ENCODE measurements around the gene PAK5. TPM values are rescaled to one million over a fixed set of nuclear protein-coding genes. Genes with fewer than 3 reads are reported as not detected.

Gene PAK5
- total RNA-seq, 1 experiment from 2014 or later = not detected

- H3K9me3 ChIP-seq (ENCODE audit: low read length) = no peaks in the 10 kb centered on the region
- POLR2A ChIA-PET (ENCODE audit: unreplicated experiment) = interaction anchor here (0.6 kb wide), 1 partner anchor 19 kb away, joined by 4 read pairs; no protein-coding TSS in a partner anchor
- H3K27ac ChIP-seq (ENCODE audit: low read length) = no peak overlapping the region
- peak; percentile 89 for DNase-seq
- peaks cover 12% of the 10 kb centered on the region; the same call in 1 of the 2 replicates for H3K27me3 ChIP-seq (ENCODE audit: low read length)
- H2AFZ ChIP-seq (ENCODE audit: low read length) = peak overlapping the region; percentile 65
- no TSS peak for BruUV-seq (replicated peaks)
- no peak overlapping the region for H3K9ac ChIP-seq (ENCODE audit: low read length)
- TF ChIP-seq EZH2 (IDR thresholded peaks at IDR 0.05; ENCODE audit: low read length, unreplicated experiment) (no peak), EZH2phosphoT487 (IDR thresholded peaks at IDR 0.05; ENCODE audit: borderline replicate concordance, low read length) (no peak), CTCF (conservative IDR thresholded peaks at IDR 0.05; ENCODE audit: low read depth, low read length) (peak; percentile 97)
- H3K4me1 ChIP-seq (ENCODE audit: insufficient read depth, low read length) = no peaks in the 10 kb centered on the region; the same call in 1 of the 2 replicates
- H4K20me1 ChIP-seq (ENCODE audit: low read length) = no peaks in the 10 kb centered on the region
- peak overlapping the region; percentile 63 for H3K4me2 ChIP-seq (ENCODE audit: low read length)
- peak overlapping the region; percentile 28 for H3K4me3 ChIP-seq (ENCODE audit: low read length)
- H3K79me2 ChIP-seq (ENCODE audit: low read length) = no peaks in the 10 kb centered on the region
- CTCF ChIA-PET = interaction anchor here (0.5 to 2.3 kb wide), 14 partner anchors 209 to 819 kb away, joined by 3 to 25 read pairs (median 6); partner anchors contain the start of gene ANKEF1
- H3F3A ChIP-seq (ENCODE audit: low read length, unreplicated experiment) = no peaks in the 10 kb centered on the region
- no peaks in the 10 kb centered on the region for H3K9me2 ChIP-seq (replicated peaks; ENCODE audit: low read length)
- H3K36me3 ChIP-seq (ENCODE audit: low read depth, low read length) = no peaks in the 10 kb centered on the region
- intact Hi-C loops (cut with micrococcal nuclease) = loop anchor here (1.0 to 10.0 kb wide), 6 partner anchors 350 to 1925 kb away; no protein-coding TSS in a partner anchor
- ATAC-seq = peak; percentile 74
Observed at GRCh38 chr20:9616833-9617461, 221.9 kb downstream of the PAK5 start.

GRCh38 chr20:9616455-9616805 lies 222.4 kb downstream of the PAK5 start:
- BruUV-seq (replicated peaks) = no TSS peak
- Histone ChIP-seq H3K79me2 (ENCODE audit: low read length) (no peaks in the 10 kb centered on the region), H3K9me2 (replicated peaks; ENCODE audit: low read length) (no peaks in the 10 kb centered on the region), H3F3A (ENCODE audit: low read length, unreplicated experiment) (no peaks in the 10 kb centered on the region), H3K9ac (ENCODE audit: low read length) (no peak overlapping the region), H3K4me1 (ENCODE audit: insufficient read depth, low read length) (no peaks in the 10 kb centered on the region; the same call in 1 of the 2 replicates), H3K9me3 (ENCODE audit: low read length) (no peaks in the 10 kb centered on the region), H2AFZ (ENCODE audit: low read length) (no peak overlapping the region), H3K4me2 (ENCODE audit: low read length) (no peak overlapping the region), H4K20me1 (ENCODE audit: low read length) (no peaks in the 10 kb centered on the region), H3K36me3 (ENCODE audit: low read depth, low read length) (no peaks in the 10 kb centered on the region), H3K27me3 (ENCODE audit: low read length) (peaks cover 12% of the 10 kb centered on the region; the same call in 1 of the 2 replicates), H3K27ac (ENCODE audit: low read length) (no peak overlapping the region), H3K4me3 (ENCODE audit: low read length) (no peak overlapping the region)
- DNase-seq = no peak
- TF ChIP-seq CTCF (conservative IDR thresholded peaks at IDR 0.05; ENCODE audit: low read depth, low read length) = no peak
- TF ChIP-seq EZH2 (IDR thresholded peaks at IDR 0.05; ENCODE audit: low read length, unreplicated experiment) = no peak
- no peak for TF ChIP-seq EZH2phosphoT487 (IDR thresholded peaks at IDR 0.05; ENCODE audit: borderline replicate concordance, low read length)
- intact Hi-C loops (cut with micrococcal nuclease) = loop anchor here (5.0 to 10.0 kb wide), 4 partner anchors 811 to 1926 kb away; no protein-coding TSS in a partner anchor
- ChIA-PET POLR2A (ENCODE audit: unreplicated experiment) (interaction anchor here (0.6 kb wide), 1 partner anchor 19 kb away, joined by 4 read pairs; no protein-coding TSS in a partner anchor), CTCF (interaction anchor here (0.5 to 2.3 kb wide), 5 partner anchors 208 to 820 kb away, joined by 3 to 25 read pairs (median 14); no protein-coding TSS in a partner anchor)
- no peak for ATAC-seq

Measured in PC-3 (cell line).